Gastrocnemius medialis (tissue), 4 donors: ENCODE measurements around the gene USP24.

Experiments
- CTCF ChIP-seq, 5 experiments: fragments of 450-650 bp in 3 of 5; fragments of 200-600 bp in 2 of 5; sonication (generic) in 2 of 5; IDR thresholded peaks in 4 of 5; conservative IDR thresholded peaks in 1 of 5; 1 replicate in 4 of 5; 2 replicates in 1 of 5; pipeline ENCODE4 v1.5.1; 2016 to 2019; ENCODE audit warnings: antibody characterized with exemption in 5 of 5, mild to moderate bottlenecking in 3 of 5, moderate library complexity in 3 of 5
- POLR2A ChIP-seq, 2 donors: fragments of 450-650 bp; IDR thresholded peaks; one replicate each; pipeline ENCODE4 v1.6.1; 2017; ENCODE audit warnings: antibody characterized with exemption in 2 of 2, mild to moderate bottlenecking in 2 of 2, moderate library complexity in 2 of 2

GRCh38 chr1:55246331-55246730 lies 31.2 kb upstream of the USP24 start:
- TF ChIP-seq CTCF (IDR thresholded peaks at IDR 0.05 in 4 of 5, conservative IDR thresholded peaks at IDR 0.05 in 1 of 5) (no peak), POLR2A (IDR thresholded peaks at IDR 0.05) (no peak)
